Measurements from ENCODE around the gene CSDE1.

CSDE1 gene

DNA sequence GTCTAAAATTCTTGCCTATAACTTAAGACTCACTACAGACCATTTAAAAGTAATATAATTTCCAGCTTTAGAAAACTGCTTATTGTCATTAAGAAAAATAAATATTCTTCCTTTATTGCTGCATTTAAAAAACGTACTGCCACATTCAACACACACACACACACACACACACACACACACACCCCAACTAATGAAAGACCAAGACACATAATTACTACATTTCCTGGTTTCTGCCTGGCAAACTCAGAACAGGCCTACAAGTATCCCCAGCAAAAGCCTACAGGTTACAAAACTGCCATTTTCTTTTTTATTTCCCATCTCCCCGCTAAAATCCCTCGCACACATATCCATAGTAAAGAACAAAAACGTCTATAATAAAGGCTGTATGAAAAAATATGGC is 89.4 kb downstream of the CSDE1 start:
- DNase-seq, result no peak

DNA sequence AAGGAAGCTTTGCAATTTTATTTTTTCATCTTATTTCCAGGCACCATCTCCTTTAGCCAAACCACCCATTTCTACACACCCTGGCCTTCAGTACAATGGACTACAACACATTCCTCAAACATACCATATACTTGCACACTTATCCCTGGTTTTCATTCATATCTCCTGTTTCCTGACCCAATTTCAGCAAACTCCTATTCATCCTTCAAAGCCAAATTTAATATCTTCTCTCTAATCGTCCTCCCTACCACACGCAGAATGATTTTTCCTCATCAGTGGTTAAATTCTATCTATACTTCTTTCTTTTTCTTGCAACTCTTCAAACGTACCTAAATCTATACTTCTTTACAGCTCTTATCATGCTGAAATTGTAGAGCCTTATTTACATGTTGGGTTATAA is 90.8 kb downstream of the CSDE1 start:
- no peak for DNase-seq

Data from anterior cingulate cortex (tissue), 58 donors.